GM12801 (cell line): ENCODE results near the gene TSKU.

Experiments
- TF ChIP-seq, protein P1 (sequence below): IDR thresholded peaks from one replicate; pipeline ENCODE4 v1.5.1; 2011; ENCODE audit warnings: control low read depth; ENCODE audit not compliant: insufficient read length; ENCODE audit errors: extremely low read depth

Gene TSKU, protein sequence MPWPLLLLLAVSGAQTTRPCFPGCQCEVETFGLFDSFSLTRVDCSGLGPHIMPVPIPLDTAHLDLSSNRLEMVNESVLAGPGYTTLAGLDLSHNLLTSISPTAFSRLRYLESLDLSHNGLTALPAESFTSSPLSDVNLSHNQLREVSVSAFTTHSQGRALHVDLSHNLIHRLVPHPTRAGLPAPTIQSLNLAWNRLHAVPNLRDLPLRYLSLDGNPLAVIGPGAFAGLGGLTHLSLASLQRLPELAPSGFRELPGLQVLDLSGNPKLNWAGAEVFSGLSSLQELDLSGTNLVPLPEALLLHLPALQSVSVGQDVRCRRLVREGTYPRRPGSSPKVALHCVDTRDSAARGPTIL

DNA sequence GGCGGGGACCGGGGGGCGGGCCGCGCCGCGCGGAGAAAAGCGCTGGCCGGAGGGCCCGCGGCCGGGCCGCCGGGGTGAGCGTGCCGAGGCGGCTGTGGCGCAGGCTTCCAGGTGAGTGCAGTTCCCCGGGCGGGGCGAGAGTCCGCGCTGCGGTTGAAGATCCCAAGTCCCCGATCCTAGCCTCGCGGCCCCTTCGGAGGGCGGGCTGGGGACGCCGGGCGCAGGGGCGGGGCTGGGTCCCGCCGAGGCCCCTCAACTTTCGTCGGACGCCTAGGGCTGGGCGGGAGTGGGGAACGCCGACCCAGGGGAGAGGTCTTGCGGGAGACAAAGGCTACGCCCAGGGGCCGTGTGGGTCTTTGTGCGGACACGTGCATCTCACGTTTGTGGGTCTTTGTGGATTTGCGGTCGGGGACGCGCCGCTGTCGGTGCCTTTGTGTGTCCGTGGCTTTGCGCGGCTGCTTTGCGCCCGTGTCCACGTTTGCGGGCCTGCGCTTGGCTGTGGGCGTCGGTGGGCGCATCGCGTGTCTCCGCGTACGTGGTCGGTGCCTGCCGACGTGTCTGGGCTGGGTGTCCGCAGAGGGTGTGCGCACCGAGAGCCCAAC lies at the start of gene TSKU:
Gene TSKU, plus strand, starts transcription at position 63 of the 602 bp plus-strand sequence. CDS start 12,261 bp downstream, outside the sequence.
- TF ChIP-seq, protein P1, sequence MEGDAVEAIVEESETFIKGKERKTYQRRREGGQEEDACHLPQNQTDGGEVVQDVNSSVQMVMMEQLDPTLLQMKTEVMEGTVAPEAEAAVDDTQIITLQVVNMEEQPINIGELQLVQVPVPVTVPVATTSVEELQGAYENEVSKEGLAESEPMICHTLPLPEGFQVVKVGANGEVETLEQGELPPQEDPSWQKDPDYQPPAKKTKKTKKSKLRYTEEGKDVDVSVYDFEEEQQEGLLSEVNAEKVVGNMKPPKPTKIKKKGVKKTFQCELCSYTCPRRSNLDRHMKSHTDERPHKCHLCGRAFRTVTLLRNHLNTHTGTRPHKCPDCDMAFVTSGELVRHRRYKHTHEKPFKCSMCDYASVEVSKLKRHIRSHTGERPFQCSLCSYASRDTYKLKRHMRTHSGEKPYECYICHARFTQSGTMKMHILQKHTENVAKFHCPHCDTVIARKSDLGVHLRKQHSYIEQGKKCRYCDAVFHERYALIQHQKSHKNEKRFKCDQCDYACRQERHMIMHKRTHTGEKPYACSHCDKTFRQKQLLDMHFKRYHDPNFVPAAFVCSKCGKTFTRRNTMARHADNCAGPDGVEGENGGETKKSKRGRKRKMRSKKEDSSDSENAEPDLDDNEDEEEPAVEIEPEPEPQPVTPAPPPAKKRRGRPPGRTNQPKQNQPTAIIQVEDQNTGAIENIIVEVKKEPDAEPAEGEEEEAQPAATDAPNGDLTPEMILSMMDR: no peak

DNA sequence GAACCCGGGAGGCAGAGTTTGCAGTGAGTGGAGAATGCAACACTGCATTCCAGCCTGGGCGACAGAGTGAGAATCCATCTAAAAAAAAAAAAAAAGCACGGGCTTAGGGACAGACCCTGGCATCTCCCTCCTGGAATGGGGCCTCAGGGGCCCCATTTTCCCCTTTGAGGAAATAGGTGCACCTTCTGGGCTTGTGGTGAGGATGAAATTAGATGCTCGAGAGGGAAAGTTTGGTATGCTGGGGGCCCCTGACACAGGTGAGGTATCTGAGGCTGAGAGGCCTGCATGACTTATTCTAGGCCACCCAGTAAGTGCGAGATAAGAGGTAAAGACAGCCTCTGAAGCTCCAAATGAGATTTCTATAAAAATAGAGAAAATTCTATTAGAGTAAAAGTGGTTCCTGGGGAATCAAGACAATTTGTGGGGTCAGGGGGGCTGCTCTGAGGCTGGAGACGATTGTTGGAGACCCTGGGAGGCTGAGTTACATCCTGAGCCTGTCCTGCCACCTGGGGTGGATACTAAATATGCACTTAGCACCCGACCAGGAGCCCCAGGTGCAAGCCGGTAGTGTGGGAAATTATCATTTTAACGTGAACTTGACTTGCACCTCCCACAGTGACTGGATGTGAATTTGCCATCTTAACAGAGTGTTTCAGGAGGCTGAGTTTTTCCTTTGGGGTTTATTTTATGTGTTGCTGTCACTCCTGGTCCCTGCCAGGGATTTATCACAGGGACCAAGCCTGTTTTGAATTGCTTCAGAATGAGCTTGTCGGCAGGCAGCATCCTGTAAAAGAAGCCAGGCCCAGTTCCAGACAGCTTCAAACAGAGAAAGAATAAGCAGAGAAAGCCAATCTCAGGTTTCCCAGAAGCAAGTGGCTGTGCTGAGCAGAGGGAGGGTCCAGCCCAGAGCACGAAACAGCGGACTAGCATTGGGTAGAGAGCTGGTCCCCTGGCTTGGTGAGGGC lies 48.4 kb upstream of the TSKU start:
- TF ChIP-seq, protein P1: no peak

DNA sequence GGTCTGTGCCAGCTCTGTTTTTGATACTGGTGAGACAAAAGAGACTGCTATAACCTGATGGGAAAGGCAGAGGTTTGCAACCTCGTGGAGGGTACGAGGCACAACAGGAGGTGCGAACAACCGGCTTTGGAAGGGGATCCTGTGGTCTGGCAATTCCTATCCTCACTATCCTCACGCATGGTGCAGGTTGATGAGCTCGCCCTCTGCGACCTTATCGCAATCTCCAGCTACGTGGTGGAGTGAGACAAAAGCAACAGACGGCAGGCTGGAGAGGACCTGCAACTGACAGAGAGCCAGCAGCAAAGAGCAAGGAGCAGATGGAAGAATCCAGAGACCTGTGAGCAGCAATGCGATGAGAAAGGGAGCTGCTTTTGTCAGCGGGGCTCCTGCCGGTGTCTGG lies 47.3 kb upstream of the TSKU start:
- TF ChIP-seq, protein P1: no peak

DNA sequence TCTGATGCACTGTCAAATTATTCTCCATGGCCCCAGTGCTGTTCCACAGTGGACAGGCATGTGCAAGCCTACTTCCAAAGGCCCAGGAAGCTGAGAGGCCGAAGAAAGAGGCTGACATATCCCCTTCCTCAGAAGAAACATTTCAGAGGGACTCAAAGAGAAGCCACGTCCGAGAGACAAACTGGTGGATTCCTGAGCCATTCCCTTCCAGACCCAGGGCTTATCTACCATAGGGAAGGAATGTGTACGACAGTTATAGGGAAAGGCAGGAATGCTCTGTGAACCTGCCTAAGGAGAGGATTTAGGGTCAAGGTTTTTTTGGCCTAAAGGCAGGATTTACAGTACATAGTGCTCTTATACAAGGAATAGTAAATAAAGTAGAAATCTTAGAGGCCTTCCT lies 46.9 kb upstream of the TSKU start:
- TF ChIP-seq, protein P1: no peak

DNA sequence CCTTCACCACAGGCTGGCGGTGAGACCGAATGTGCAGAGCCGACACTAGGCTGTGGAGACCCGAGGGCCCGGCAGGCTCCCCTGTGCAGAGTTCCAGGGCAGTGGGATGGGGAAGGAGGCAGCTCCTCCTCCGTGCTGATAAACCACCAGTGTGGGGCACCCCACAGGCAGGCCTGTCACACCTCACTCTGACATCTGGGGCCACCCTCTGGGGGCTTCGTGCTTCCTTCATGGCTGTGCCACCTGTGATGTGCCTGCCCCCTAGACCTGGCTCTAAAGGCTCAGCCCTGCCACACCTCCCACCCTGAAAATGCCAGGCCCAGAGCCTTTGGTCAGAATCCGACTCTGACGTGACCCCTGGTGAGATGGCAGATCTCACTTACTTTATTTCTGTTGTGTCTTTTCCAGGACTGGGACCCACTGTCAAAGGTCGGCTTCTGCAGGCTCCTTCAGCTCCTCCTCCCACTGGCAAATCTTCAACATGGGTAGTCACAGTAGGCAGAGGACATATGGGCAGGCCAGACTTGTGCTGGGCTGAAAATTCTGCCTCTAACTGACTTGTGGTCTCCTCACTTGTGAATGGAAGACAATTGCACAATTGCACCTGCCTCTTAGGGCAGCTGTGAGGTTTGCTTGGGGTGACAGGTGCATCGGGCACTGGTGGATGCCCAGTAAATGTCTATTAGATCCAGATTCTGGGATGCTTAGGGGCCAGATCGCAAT lies 46.2 kb upstream of the TSKU start:
- TF ChIP-seq, protein P1: no peak

DNA sequence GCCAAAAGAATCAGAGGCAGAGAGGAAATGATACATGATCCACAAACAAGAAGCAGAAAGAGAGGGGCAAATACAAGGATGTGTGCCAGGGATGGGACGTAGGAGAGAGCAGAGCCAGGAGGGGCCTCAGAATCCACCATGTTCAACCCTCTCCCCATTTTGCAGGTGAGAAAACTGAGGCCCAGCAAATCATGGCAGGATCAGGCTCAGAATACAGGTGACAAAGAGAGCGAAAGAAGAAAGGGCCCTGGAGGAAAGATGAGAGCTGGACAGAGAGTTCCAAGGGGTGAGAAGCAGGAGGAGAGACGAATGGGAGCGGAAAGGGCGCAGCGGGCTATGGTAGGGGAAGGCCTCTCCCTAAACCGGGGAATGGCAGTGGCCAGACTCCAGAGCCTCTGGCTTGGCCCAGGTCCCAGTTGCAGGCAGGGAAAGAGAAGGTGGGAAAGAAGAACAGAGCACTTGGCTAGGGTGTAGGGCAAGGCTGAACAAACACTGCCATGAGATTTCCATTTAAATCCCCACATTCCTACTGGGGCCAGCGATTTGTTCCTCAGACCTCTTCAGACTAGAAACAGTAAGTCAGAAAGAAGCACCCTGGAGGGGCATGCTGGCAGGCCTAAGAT lies 44.4 kb upstream of the TSKU start:
- TF ChIP-seq, protein P1: no peak
